AG09309 (cell line): Measurements from ENCODE around the gene GADD45GIP1.
"Not testable (repeated sequence)": the region's sequence is repeated elsewhere in the genome, so short reads cannot be mapped to it uniquely, and the experiment has no call there.

Source experiments
- DNase-seq: peaks from one replicate; pipeline ENCODE4 v3.0.0-alpha.2; 2010; ENCODE audit warnings: low read depth
- H3K4me3 ChIP-seq: 2 replicates; pipeline ENCODE4 v1.5.1; 2011; ENCODE audit warnings: mild to moderate bottlenecking, low read depth, low read length, moderate library complexity; ENCODE audit not compliant: control insufficient read depth
- CTCF ChIP-seq: IDR thresholded peaks from 2 replicates; pipeline ENCODE4 v1.5.1; 2011; ENCODE audit warnings: mild to moderate bottlenecking, low read depth, low read length, inconsistent platforms; ENCODE audit not compliant: insufficient read depth, control insufficient read depth; ENCODE audit errors: missing control alignments

GADD45GIP1 gene

DNA sequence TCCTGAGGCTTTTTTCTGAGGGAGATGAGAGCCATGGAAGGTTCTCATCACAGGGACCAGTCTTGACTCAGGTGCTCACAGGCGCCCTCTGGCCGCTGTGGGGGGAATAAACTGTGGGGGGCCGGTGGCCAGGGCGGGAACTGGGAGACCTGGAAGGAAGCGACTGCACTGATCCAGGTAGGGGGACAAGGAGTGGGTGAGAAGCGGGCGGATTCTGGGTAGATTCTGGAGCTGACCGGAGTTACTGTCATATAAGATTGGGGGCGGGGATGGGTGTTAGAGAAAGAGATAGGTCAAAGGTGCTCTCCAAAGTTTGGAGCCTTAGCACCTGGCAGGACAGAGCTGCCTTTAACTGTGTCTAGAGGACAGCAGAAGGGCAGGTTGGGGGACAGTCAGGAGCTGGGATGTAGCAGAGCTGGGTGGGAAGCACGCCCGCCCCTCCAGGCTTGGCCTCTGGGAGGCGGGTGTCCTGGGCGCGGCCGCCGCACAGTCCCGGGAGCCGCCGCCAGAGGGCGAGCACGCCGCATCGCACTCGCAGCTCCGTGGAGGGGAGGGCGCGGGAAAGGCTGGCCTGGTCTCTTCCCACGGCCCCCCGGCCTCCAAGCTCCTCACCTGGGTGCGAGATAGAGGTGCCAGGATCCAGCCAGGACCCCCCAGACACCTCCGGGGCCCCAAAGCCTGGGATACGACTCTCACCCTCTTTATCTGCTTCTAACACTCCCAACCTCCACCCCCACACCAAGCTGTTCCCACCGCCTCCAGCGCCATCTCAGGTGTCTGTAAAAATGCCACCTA is 8.2 kb upstream of the GADD45GIP1 start:
- H3K4me3 ChIP-seq, result peak overlapping the region; percentile 61
- peak; percentile 87 for TF ChIP-seq CTCF
- no peak for DNase-seq

- DNase-seq, result no peak
- no peak overlapping the region for H3K4me3 ChIP-seq
- TF ChIP-seq CTCF, result no peak
Measured at GRCh38 chr19:12959481-12959880, 2.5 kb upstream of the GADD45GIP1 start.

DNA sequence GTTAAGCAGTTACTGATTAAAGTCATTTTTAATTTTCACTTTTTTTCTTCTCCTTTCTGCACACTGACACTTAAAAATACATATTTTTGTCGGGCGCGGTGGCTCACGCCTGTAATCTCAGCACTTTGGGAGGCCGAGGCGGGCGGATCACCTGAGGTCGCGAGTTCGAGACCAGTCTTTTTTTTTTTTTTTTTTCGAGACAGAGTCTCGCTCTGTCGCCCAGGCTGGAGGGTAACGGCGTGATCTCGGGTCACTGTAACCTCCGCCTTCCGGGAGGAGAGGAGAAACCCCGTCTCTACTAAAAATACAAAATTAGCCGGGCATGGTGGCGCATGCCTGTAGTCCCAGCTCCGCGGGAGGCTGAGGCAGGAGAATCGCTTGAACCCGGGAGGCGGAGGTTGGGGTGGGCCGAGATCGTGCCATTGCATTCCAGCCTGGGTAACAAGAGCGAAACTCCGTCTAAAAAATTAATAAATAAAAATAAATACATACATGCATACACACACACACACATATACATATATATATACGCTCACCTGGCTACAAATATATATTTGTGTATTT is 448 bp upstream of the GADD45GIP1 start:
- peak overlapping the region; percentile 98 for H3K4me3 ChIP-seq
- not testable (repeated sequence) for DNase-seq

GRCh38 chr19:12955996-12956395 is 1.0 kb downstream of the GADD45GIP1 start:
- peak overlapping the region; percentile 98 for H3K4me3 ChIP-seq
- no peak for DNase-seq
- TF ChIP-seq CTCF, result no peak

GRCh38 chr19:12955575-12955974 is 1.4 kb downstream of the GADD45GIP1 start:
- peak overlapping the region; percentile 98 for H3K4me3 ChIP-seq
- DNase-seq, result not testable (repeated sequence)

DNA sequence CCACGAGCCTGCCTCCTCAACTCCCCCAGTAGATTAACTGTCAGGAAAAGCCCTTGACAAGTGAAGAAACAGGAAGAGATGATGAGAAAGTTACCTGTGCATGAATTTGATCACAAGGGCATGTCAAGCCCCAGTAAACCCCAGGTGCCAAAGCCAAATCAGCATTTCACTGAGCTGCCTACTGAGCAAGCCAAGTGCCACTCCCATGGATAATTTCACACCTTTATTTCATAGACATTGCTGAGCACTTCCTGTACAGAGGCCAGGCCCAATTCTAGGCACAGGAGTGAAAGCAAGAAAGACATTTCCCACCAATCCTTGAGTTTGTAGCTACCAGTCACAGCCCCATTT is 2.4 kb downstream of the GADD45GIP1 start:
- no peak for DNase-seq
- no peak overlapping the region for H3K4me3 ChIP-seq
- no peak for TF ChIP-seq CTCF

- no peak for TF ChIP-seq CTCF
- no peak overlapping the region for H3K4me3 ChIP-seq
- DNase-seq, result no peak
Measured at GRCh38 chr19:12953799-12954611, 3.0 kb downstream of the GADD45GIP1 start.
